Naive thymus-derived CD4-positive, alpha-beta T cell (primary cell): ENCODE results near the gene IPMK. TPM values are rescaled to one million over a fixed set of nuclear protein-coding genes. Genes with fewer than 3 reads are reported as not detected.

Experiments
- ATAC-seq: fragments of 150-1000 bp; cut with Tn5 transposase; 2 replicates; pipeline ENCODE4 v1.10.0; 2021; ENCODE audit warnings: mild to moderate bottlenecking, moderate library complexity
- CTCF ChIA-PET: fragments of 350-600 bp; sonication (Branson Sonifier 250); formaldehyde crosslinking; loops from one replicate; lab custom pipeline; 2021; ENCODE audit warnings: antibody characterized with exemption; lab: Charles Lee
- POLR2A ChIA-PET: fragments of 350-600 bp; sonication (Branson Sonifier 250); formaldehyde crosslinking; loops from one replicate; lab custom pipeline; 2021; ENCODE audit warnings: antibody characterized with exemption, inconsistent platforms; lab: Charles Lee
- DNase-seq, 9 donors: peaks; one replicate each; pipeline versions ENCODE4 v3.0.0 to v3.0.0-alpha.2; 2020 to 2022; ENCODE audit warnings: mixed read lengths in 1 of 9
- H3K27ac ChIP-seq: one replicate; pipeline ENCODE4 v1.7.0; 2013; ENCODE audit warnings: mild to moderate bottlenecking, low read depth, low read length, moderate library complexity
- H3K27me3 ChIP-seq, 2 donors: one replicate each; pipeline ENCODE4 v1.7.0; 2013; ENCODE audit warnings: low read length in 2 of 2, mild to moderate bottlenecking in 2 of 2, moderate library complexity in 2 of 2; ENCODE audit not compliant: control insufficient read depth in 2 of 2, insufficient read depth in 2 of 2
- H3K36me3 ChIP-seq, 3 experiments: 1 replicate in 2 of 3; 2 replicates in 1 of 3; pipeline ENCODE4 v1.7.0; 2013; ENCODE audit warnings: low read length in 3 of 3, mild to moderate bottlenecking in 3 of 3, moderate library complexity in 1 of 3; ENCODE audit not compliant: insufficient read depth in 3 of 3, control insufficient read depth in 2 of 3
- H3K4me1 ChIP-seq, 2 donors: one replicate each; pipeline ENCODE4 v1.7.0; 2013; ENCODE audit warnings: low read length in 2 of 2, mild to moderate bottlenecking in 2 of 2, moderate library complexity in 1 of 2; ENCODE audit not compliant: control insufficient read depth in 2 of 2, insufficient read depth in 2 of 2
- H3K4me3 ChIP-seq: 2 replicates; pipeline ENCODE4 v1.7.0; 2013; ENCODE audit warnings: mild to moderate bottlenecking, low read length
- H3K9me3 ChIP-seq, 3 experiments: 1 replicate in 2 of 3; 2 replicates in 1 of 3; pipeline ENCODE4 v1.7.0; 2013; ENCODE audit warnings: low read length in 3 of 3; ENCODE audit not compliant: control insufficient read depth in 2 of 3
- H3K27ac Mint-ChIP-seq, 9 donors: one replicate each; pipeline ENCODE4 v1.8.0; 2020 to 2022; ENCODE audit warnings: mixed read lengths in 9 of 9, mild to moderate bottlenecking in 8 of 9, moderate library complexity in 5 of 9, inconsistent platforms in 2 of 9
- H3K27me3 Mint-ChIP-seq, 5 donors: one replicate each; pipeline ENCODE4 v1.8.0; 2021 to 2022; ENCODE audit warnings: mixed read lengths in 5 of 5, mild to moderate bottlenecking in 1 of 5
- H3K36me3 Mint-ChIP-seq, 5 donors: one replicate each; pipeline ENCODE4 v1.8.0; 2020 to 2022; ENCODE audit warnings: mixed read lengths in 5 of 5, mild to moderate bottlenecking in 3 of 5, inconsistent platforms in 1 of 5
- H3K4me1 Mint-ChIP-seq, 7 donors: one replicate each; pipeline ENCODE4 v1.8.0; 2020 to 2022; ENCODE audit warnings: mixed read lengths in 7 of 7, mild to moderate bottlenecking in 3 of 7, inconsistent platforms in 1 of 7
- H3K4me3 Mint-ChIP-seq, 10 donors: one replicate each; pipeline ENCODE4 v1.8.0; 2020 to 2022; ENCODE audit warnings: mild to moderate bottlenecking in 10 of 10, mixed read lengths in 10 of 10, moderate library complexity in 6 of 10, inconsistent platforms in 2 of 10
- H3K9me3 Mint-ChIP-seq, 11 donors: one replicate each; pipeline ENCODE4 v1.8.0; 2020 to 2022; ENCODE audit warnings: mixed read lengths in 11 of 11, mild to moderate bottlenecking in 4 of 11, inconsistent platforms in 1 of 11, moderate library complexity in 1 of 11
- intact Hi-C, 2 donors: fragments of 100-400 bp; cut with micrococcal nuclease; formaldehyde crosslinking; loops; one replicate each; pipeline ENCODE4 v1.15.1; 2023
- polyA plus RNA-seq, 2 donors: library from polyadenylated mRNA; unstranded; fragments of 300-500 nt; fragmentation: Illumina TruSeq; gene quantifications; one replicate each; pipeline ENCODE4 v1.2.3, GENCODE V29; 2021
- total RNA-seq, 6 experiments: library from RNA in 5 of 6; stranded (reverse) in 5 of 6; gene quantifications; 1 replicate in 5 of 6; 2 replicates in 1 of 6; pipeline ENCODE4 v1.2.3 and lab custom pipeline; 2021 to 2026

The IPMK gene
- total and polyA plus RNA-seq, 7 experiments from 2014 or later, result 1.6 to 6.4 (median 5.0) TPM

GRCh38 chr10:58302254-58302653 lies 34.6 kb upstream of the IPMK start:
- POLR2A ChIA-PET, result interaction anchor here (0.6 to 0.7 kb wide), 2 partner anchors 130 to 131 kb away, joined by 3 read pairs; no protein-coding TSS in a partner anchor
- no peak overlapping the region for H3K27ac ChIP-seq
- Mint-ChIP-seq H3K27me3 (peaks cover 13 to 32% (median 25%) of the 10 kb centered on the region in 5 donors), H3K36me3 (no peaks in the 10 kb centered on the region), H3K27ac (no peak overlapping the region), H3K4me1 (peaks cover 0 to 5% (median 0%) of the 10 kb centered on the region in 7 donors), H3K4me3 (no peak overlapping the region), H3K9me3 (no peaks in the 10 kb centered on the region)
- H3K4me1 ChIP-seq, result no peaks in the 10 kb centered on the region
- ATAC-seq (no peak), DNase-seq (no peak)
- no peak overlapping the region for H3K4me3 ChIP-seq
- intact Hi-C loops, result no loop called here
- CTCF ChIA-PET, result interaction anchor here (0.6 to 1.9 kb wide), 6 partner anchors 12 to 1506 kb away, joined by 3 to 5 read pairs (median 3); partner anchors contain the start of genes IPMK and TFAM
- no peaks in the 10 kb centered on the region for H3K27me3 ChIP-seq
- H3K36me3 ChIP-seq, result no peaks in the 10 kb centered on the region
- no peaks in the 10 kb centered on the region for H3K9me3 ChIP-seq

GRCh38 chr10:58300676-58301075 lies 33.0 kb upstream of the IPMK start:
- H3K4me1 Mint-ChIP-seq, result peaks cover 0 to 5% (median 0%) of the 10 kb centered on the region in 7 donors
- H3K36me3 Mint-ChIP-seq, result no peaks in the 10 kb centered on the region
- Histone ChIP-seq H3K4me1 (no peaks in the 10 kb centered on the region), H3K36me3 (no peaks in the 10 kb centered on the region), H3K4me3 (no peak overlapping the region), H3K27ac (no peak overlapping the region), H3K9me3 (no peaks in the 10 kb centered on the region), H3K27me3 (no peaks in the 10 kb centered on the region)
- intact Hi-C loops, result no loop called here
- no peak for ATAC-seq
- no peak overlapping the region for H3K27ac Mint-ChIP-seq
- peaks cover 9 to 25% (median 15%) of the 10 kb centered on the region in 5 donors for H3K27me3 Mint-ChIP-seq
- ChIA-PET CTCF (interaction anchor here (1.2 to 2.4 kb wide), 4 partner anchors 11 to 99 kb away, joined by 4 to 40 read pairs (median 6); partner anchors contain the start of gene TFAM), POLR2A (interaction anchor here (2.7 kb wide), 1 partner anchor 84 kb away, joined by 8 read pairs; the partner anchor contains the start of gene TFAM)
- DNase-seq, result no peak
- no peaks in the 10 kb centered on the region for H3K9me3 Mint-ChIP-seq
- no peak overlapping the region for H3K4me3 Mint-ChIP-seq

- no peak overlapping the region for H3K4me3 Mint-ChIP-seq
- intact Hi-C loops, result loop anchor here (1.0 to 10.0 kb wide), 5 partner anchors 35 to 235 kb away; partner anchors contain the start of gene TFAM (in 2 of the 2)
- CTCF ChIA-PET, result interaction anchor here (0.6 to 2.4 kb wide), 9 partner anchors 8 to 137 kb away, joined by 3 to 40 read pairs (median 5); partner anchors contain the start of gene TFAM
- POLR2A ChIA-PET, result interaction anchor here (1.1 to 2.7 kb wide), 2 partner anchors 31 to 85 kb away, joined by 5 to 8 read pairs; partner anchors contain the start of genes CISD1 and TFAM
- H3K4me1 Mint-ChIP-seq, result peaks cover 0 to 5% (median 0%) of the 10 kb centered on the region in 7 donors
- Histone ChIP-seq H3K36me3 (no peaks in the 10 kb centered on the region), H3K4me1 (no peaks in the 10 kb centered on the region), H3K27ac (no peak overlapping the region), H3K9me3 (no peaks in the 10 kb centered on the region), H3K4me3 (no peak overlapping the region), H3K27me3 (no peaks in the 10 kb centered on the region)
- peak; percentile 94 for ATAC-seq
- no peaks in the 10 kb centered on the region for H3K36me3 Mint-ChIP-seq
- peak; percentile 18 to 63 (median 49) for DNase-seq
- H3K9me3 Mint-ChIP-seq, result no peaks in the 10 kb centered on the region
- H3K27me3 Mint-ChIP-seq, result peaks cover 9 to 25% (median 14%) of the 10 kb centered on the region in 5 donors
- no peak overlapping the region for H3K27ac Mint-ChIP-seq
Measured at GRCh38 chr10:58299580-58299979, 31.9 kb upstream of the IPMK start.

- ChIA-PET CTCF (interaction anchor here (0.5 to 7.3 kb wide), 4 partner anchors 91 to 438 kb away, joined by 3 to 118 read pairs (median 3); no protein-coding TSS in a partner anchor), POLR2A (interaction anchor here (1.1 to 1.4 kb wide), 2 partner anchors 90 to 106 kb away, joined by 3 read pairs; no protein-coding TSS in a partner anchor)
- Mint-ChIP-seq H3K36me3 (peaks cover 0 to 2% (median 0%) of the 10 kb centered on the region in 5 donors), H3K4me3 (no peak overlapping the region), H3K27ac (no peak overlapping the region), H3K9me3 (no peaks in the 10 kb centered on the region), H3K27me3 (no peaks in the 10 kb centered on the region), H3K4me1 (peaks cover 0 to 5% (median 3%) of the 10 kb centered on the region in 7 donors)
- Histone ChIP-seq H3K36me3 (no peaks in the 10 kb centered on the region), H3K9me3 (no peaks in the 10 kb centered on the region), H3K27ac (no peak overlapping the region), H3K27me3 (no peaks in the 10 kb centered on the region), H3K4me3 (no peak overlapping the region), H3K4me1 (no peaks in the 10 kb centered on the region)
- intact Hi-C loops, result loop anchor here (5.0 to 10.0 kb wide), 3 partner anchors 38 to 712 kb away; no protein-coding TSS in a partner anchor
- DNase-seq (no peak), ATAC-seq (no peak)
Measured at GRCh38 chr10:58293989-58294388, 26.3 kb upstream of the IPMK start.

- peak in 7 of 9 donors; percentile 23 to 59 (median 44) for DNase-seq
- intact Hi-C loops, result loop anchor here (1.0 to 10.0 kb wide), 6 partner anchors 22 to 709 kb away; partner anchors contain the start of gene CISD1 (in 2 of the 2)
- Mint-ChIP-seq H3K27me3 (no peaks in the 10 kb centered on the region), H3K36me3 (peaks cover 0 to 4% (median 0%) of the 10 kb centered on the region in 5 donors), H3K4me1 (peaks cover 0 to 5% (median 3%) of the 10 kb centered on the region in 7 donors), H3K27ac (peak overlapping the region in 2 of 9 donors; percentile 60 to 76), H3K9me3 (no peaks in the 10 kb centered on the region), H3K4me3 (no peak overlapping the region)
- H3K4me1 ChIP-seq, result no peaks in the 10 kb centered on the region
- H3K4me3 ChIP-seq, result no peak overlapping the region
- H3K27me3 ChIP-seq, result no peaks in the 10 kb centered on the region
- CTCF ChIA-PET, result interaction anchor here (0.6 to 7.3 kb wide), 9 partner anchors 14 to 1620 kb away, joined by 3 to 118 read pairs (median 3); no protein-coding TSS in a partner anchor
- POLR2A ChIA-PET, result no interaction called here
- no peak overlapping the region for H3K27ac ChIP-seq
- H3K9me3 ChIP-seq, result no peaks in the 10 kb centered on the region
- no peaks in the 10 kb centered on the region for H3K36me3 ChIP-seq
- peak; percentile 86 for ATAC-seq
Measured at GRCh38 chr10:58291538-58292174, 24.0 kb upstream of the IPMK start.

- ATAC-seq (peak; percentile 81), DNase-seq (peak in 5 of 9 donors; percentile 17 to 63 (median 40))
- H3K27ac Mint-ChIP-seq, result peak overlapping the region; percentile 48 to 91 (median 76)
- POLR2A ChIA-PET, result no interaction called here
- no peaks in the 10 kb centered on the region for H3K4me1 ChIP-seq
- H3K27me3 Mint-ChIP-seq, result no peaks in the 10 kb centered on the region
- peaks cover 10 to 34% (median 15%) of the 10 kb centered on the region in 7 donors for H3K4me1 Mint-ChIP-seq
- H3K36me3 Mint-ChIP-seq, result peaks cover 0 to 19% (median 5%) of the 10 kb centered on the region in 5 donors
- no peaks in the 10 kb centered on the region for H3K9me3 Mint-ChIP-seq
- H3K9me3 ChIP-seq, result no peaks in the 10 kb centered on the region
- peak overlapping the region; percentile 30 for H3K27ac ChIP-seq
- intact Hi-C loops, result loop anchor here (1.0 kb wide), 2 partner anchors 13 to 102 kb away; partner anchors contain the start of gene CISD1 (in 2 of the 2)
- H3K4me3 ChIP-seq, result no peak overlapping the region
- peak overlapping the region in 6 of 10 donors; percentile 1 to 77 (median 24) for H3K4me3 Mint-ChIP-seq
- H3K27me3 ChIP-seq, result no peaks in the 10 kb centered on the region
- peaks cover 0 to 3% (median 0%) of the 10 kb centered on the region in 3 experiments for H3K36me3 ChIP-seq
- CTCF ChIA-PET, result no interaction called here
Measured at GRCh38 chr10:58282615-58283014, 14.9 kb upstream of the IPMK start.
